Measurements from ENCODE around the gene IL1R2. TPM values are rescaled to one million over a fixed set of nuclear protein-coding genes. Genes with fewer than 3 reads are reported as not detected.

Gene IL1R2
- total RNA-seq, 2 experiments from 2014 or later = not detected

DNA sequence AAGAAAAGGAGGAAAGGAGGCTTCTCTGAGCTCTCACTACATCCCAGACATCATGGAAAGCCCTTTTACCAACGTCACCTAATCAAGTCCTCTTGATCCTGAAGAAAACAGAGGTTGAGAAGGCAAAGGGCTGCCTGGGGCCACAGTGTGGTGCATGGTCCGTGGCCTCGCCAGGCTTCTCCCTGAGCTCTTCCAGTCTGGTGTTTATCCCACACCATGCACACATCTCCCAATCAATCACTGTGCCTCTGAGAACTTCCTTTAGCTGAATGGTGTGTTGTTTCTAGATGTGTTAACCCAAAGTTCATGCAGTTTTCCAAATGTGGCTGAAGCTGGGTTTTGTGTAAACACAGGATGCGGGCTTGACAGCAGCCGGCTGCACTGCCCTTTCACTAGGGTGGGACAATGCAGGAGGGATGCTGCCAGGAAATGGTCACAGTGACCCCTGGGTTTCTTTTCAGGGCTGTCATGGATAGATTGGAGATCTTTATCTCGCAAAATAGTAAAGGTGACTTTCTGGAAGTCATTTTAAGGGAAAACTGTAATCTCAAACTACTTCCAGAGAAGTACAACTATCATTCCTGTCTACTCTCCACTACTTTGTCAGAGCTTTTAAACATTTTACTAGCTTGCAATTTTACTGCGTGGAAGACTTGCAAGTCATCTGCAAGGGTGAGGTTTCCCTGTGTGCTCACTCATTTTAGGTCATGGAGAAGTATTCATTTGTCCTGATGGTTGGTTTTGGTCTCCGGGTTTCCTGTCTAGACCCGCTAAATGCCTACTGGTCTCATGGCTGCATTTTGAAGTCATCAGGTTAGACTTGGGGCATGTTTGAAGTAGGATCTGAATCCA is 54.6 kb downstream of the IL1R2 start:
- no peaks in the 10 kb centered on the region for H3K9me2 ChIP-seq (ENCODE audit: insufficient read depth, low read length)
- DNase-seq (ENCODE audit: low spot score) = no peak
- POLR2A ChIA-PET = no interaction called here
- TF ChIP-seq, protein P1, sequence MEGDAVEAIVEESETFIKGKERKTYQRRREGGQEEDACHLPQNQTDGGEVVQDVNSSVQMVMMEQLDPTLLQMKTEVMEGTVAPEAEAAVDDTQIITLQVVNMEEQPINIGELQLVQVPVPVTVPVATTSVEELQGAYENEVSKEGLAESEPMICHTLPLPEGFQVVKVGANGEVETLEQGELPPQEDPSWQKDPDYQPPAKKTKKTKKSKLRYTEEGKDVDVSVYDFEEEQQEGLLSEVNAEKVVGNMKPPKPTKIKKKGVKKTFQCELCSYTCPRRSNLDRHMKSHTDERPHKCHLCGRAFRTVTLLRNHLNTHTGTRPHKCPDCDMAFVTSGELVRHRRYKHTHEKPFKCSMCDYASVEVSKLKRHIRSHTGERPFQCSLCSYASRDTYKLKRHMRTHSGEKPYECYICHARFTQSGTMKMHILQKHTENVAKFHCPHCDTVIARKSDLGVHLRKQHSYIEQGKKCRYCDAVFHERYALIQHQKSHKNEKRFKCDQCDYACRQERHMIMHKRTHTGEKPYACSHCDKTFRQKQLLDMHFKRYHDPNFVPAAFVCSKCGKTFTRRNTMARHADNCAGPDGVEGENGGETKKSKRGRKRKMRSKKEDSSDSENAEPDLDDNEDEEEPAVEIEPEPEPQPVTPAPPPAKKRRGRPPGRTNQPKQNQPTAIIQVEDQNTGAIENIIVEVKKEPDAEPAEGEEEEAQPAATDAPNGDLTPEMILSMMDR (conservative IDR thresholded peaks at IDR 0.05; ENCODE audit: low read length) = no peak
- no peak for TF ChIP-seq EZH2phosphoT487 (IDR thresholded peaks at IDR 0.05; ENCODE audit: borderline replicate concordance, low read depth, low read length)
- no peaks in the 10 kb centered on the region for H3K9me3 ChIP-seq (ENCODE audit: low read length)
- BruUV-seq (replicated peaks) = no TSS peak
- intact Hi-C loops (cut with micrococcal nuclease; ENCODE audit: unreplicated experiment) = no loop called here
- H3K4me2 ChIP-seq (ENCODE audit: low read length) = no peak overlapping the region
- H4K20me1 ChIP-seq (ENCODE audit: insufficient read depth, low read length) = no peaks in the 10 kb centered on the region
- H3K36me3 ChIP-seq (ENCODE audit: insufficient read depth, low read length) = no peaks in the 10 kb centered on the region
- H3K4me1 ChIP-seq (ENCODE audit: insufficient read depth, low read length, poor library complexity, severe bottlenecking) = no peaks in the 10 kb centered on the region
- no peaks in the 10 kb centered on the region for H3K79me2 ChIP-seq (ENCODE audit: insufficient read depth, low read depth, low read length)
- no peak overlapping the region for H3K27ac ChIP-seq (ENCODE audit: low read depth, low read length, poor library complexity, severe bottlenecking)
- H3K4me3 ChIP-seq (ENCODE audit: low read depth, low read length, poor library complexity, severe bottlenecking) = no peak overlapping the region
- CTCF ChIA-PET (ENCODE audit: unreplicated experiment) = no interaction called here
- H2AFZ ChIP-seq (ENCODE audit: low read length) = no peak overlapping the region

- no peaks in the 10 kb centered on the region for H3K4me1 ChIP-seq (ENCODE audit: insufficient read depth, low read length, poor library complexity, severe bottlenecking)
- POLR2A ChIA-PET = no interaction called here
- H3K36me3 ChIP-seq (ENCODE audit: insufficient read depth, low read length) = no peaks in the 10 kb centered on the region
- no peak for DNase-seq (ENCODE audit: low spot score)
- CTCF ChIA-PET (ENCODE audit: unreplicated experiment) = no interaction called here
- H3K79me2 ChIP-seq (ENCODE audit: insufficient read depth, low read depth, low read length) = no peaks in the 10 kb centered on the region
- BruUV-seq (replicated peaks) = no TSS peak
- no peak overlapping the region for H3K4me2 ChIP-seq (ENCODE audit: low read length)
- TF ChIP-seq, protein P1 (conservative IDR thresholded peaks at IDR 0.05; ENCODE audit: low read length) = no peak
- TF ChIP-seq EZH2phosphoT487 (IDR thresholded peaks at IDR 0.05; ENCODE audit: borderline replicate concordance, low read depth, low read length) = no peak
- no peaks in the 10 kb centered on the region for H3K9me3 ChIP-seq (ENCODE audit: low read length)
- H3K27ac ChIP-seq (ENCODE audit: low read depth, low read length, poor library complexity, severe bottlenecking) = no peak overlapping the region
- H3K4me3 ChIP-seq (ENCODE audit: low read depth, low read length, poor library complexity, severe bottlenecking) = no peak overlapping the region
- no peaks in the 10 kb centered on the region for H4K20me1 ChIP-seq (ENCODE audit: insufficient read depth, low read length)
- H2AFZ ChIP-seq (ENCODE audit: low read length) = no peak overlapping the region
- H3K9me2 ChIP-seq (ENCODE audit: insufficient read depth, low read length) = no peaks in the 10 kb centered on the region
- intact Hi-C loops (cut with micrococcal nuclease; ENCODE audit: unreplicated experiment) = no loop called here
Observed at GRCh38 chr2:102048465-102048864, 56.7 kb downstream of the IL1R2 start.

GRCh38 chr2:102049756-102050443 is 58.1 kb downstream of the IL1R2 start:
- H3K79me2 ChIP-seq (ENCODE audit: insufficient read depth, low read depth, low read length) = no peaks in the 10 kb centered on the region
- H2AFZ ChIP-seq (ENCODE audit: low read length) = no peak overlapping the region
- TF ChIP-seq, protein P1 (conservative IDR thresholded peaks at IDR 0.05; ENCODE audit: low read length) = no peak
- TF ChIP-seq EZH2phosphoT487 (IDR thresholded peaks at IDR 0.05; ENCODE audit: borderline replicate concordance, low read depth, low read length) = no peak
- no peaks in the 10 kb centered on the region for H3K4me1 ChIP-seq (ENCODE audit: insufficient read depth, low read length, poor library complexity, severe bottlenecking)
- no peaks in the 10 kb centered on the region for H3K36me3 ChIP-seq (ENCODE audit: insufficient read depth, low read length)
- H3K9me2 ChIP-seq (ENCODE audit: insufficient read depth, low read length) = no peaks in the 10 kb centered on the region
- BruUV-seq (replicated peaks) = no TSS peak
- H4K20me1 ChIP-seq (ENCODE audit: insufficient read depth, low read length) = no peaks in the 10 kb centered on the region
- ChIA-PET CTCF (ENCODE audit: unreplicated experiment) (no interaction called here), POLR2A (no interaction called here)
- H3K4me3 ChIP-seq (ENCODE audit: low read depth, low read length, poor library complexity, severe bottlenecking) = no peak overlapping the region
- H3K9me3 ChIP-seq (ENCODE audit: low read length) = no peaks in the 10 kb centered on the region
- no peak overlapping the region for H3K27ac ChIP-seq (ENCODE audit: low read depth, low read length, poor library complexity, severe bottlenecking)
- intact Hi-C loops (cut with micrococcal nuclease; ENCODE audit: unreplicated experiment) = no loop called here
- no peak overlapping the region for H3K4me2 ChIP-seq (ENCODE audit: low read length)
- DNase-seq (ENCODE audit: low spot score) = no peak

Measured in OCI-LY7 (cell line).